Measurements from ENCODE around the gene TMEM183A.

Gene TMEM183A

GRCh38 chr1:203073469-203073868, 66.3 kb downstream of the TMEM183A start:
- H3K4me3 ChIP-seq (ENCODE audit: low read depth, low read length), result no peak overlapping the region
- TF ChIP-seq CTCF (IDR thresholded peaks at IDR 0.05; ENCODE audit: low read depth, low read length), result no peak
- H3K9me3 ChIP-seq, result no peaks in the 10 kb centered on the region; the same call in 1 of the 2 replicates
- H3K36me3 ChIP-seq, result no peaks in the 10 kb centered on the region
- DNase-seq, result no peak
- H3K27me3 ChIP-seq, result no peaks in the 10 kb centered on the region
- no peaks in the 10 kb centered on the region; the same call in 1 of the 2 replicates for H3K4me1 ChIP-seq
